B cell (primary cell): Measurements from ENCODE around the gene FRMD4A. TPM values are rescaled to one million over a fixed set of nuclear protein-coding genes. Genes with fewer than 3 reads are reported as not detected.

ENCODE experiments used
- ATAC-seq: fragments of 200-7000 bp; cut with Tn5 transposase; one replicate; pipeline ENCODE4 v1.10.0; 2021; ENCODE audit warnings: low read depth, mild to moderate bottlenecking, moderate number of reproducible peaks, moderate library complexity
- CTCF ChIA-PET: fragments of 350-600 bp; sonication (Branson Sonifier 250); formaldehyde crosslinking; loops from one replicate; lab custom pipeline; 2021; ENCODE audit warnings: antibody characterized with exemption, inconsistent platforms; lab: Charles Lee
- POLR2A ChIA-PET: fragments of 350-600 bp; sonication (Branson Sonifier 250); formaldehyde crosslinking; loops from one replicate; lab custom pipeline; 2021; ENCODE audit warnings: antibody characterized with exemption; lab: Charles Lee
- DNase-seq: peaks from one replicate; pipeline ENCODE4 v3.0.0; 2013
- H2AFZ ChIP-seq: 2 replicates; pipeline ENCODE4 v1.6.1; 2012; ENCODE audit warnings: mild to moderate bottlenecking, low read depth, low read length; ENCODE audit not compliant: insufficient read depth, poor library complexity, severe bottlenecking
- H3K27ac ChIP-seq, 2 donors: 1 replicate in 1 of 2; 2 replicates in 1 of 2; pipeline ENCODE4 v1.5.1; 2012 to 2013; ENCODE audit warnings: low read length in 2 of 2, mild to moderate bottlenecking in 2 of 2, moderate library complexity in 1 of 2
- H3K27me3 ChIP-seq, 4 experiments: fragments of 200-600 bp in 1 of 4; sonication (generic) in 1 of 4; replicated peaks in 1 of 4; 1 replicate in 2 of 4; 2 replicates in 2 of 4; pipeline versions ENCODE4 v1.6.1 to v1.7.0; 2013 to 2016; ENCODE audit warnings: low read length in 3 of 4, mild to moderate bottlenecking in 2 of 4, mixed read lengths in 1 of 4, moderate library complexity in 1 of 4; ENCODE audit not compliant: insufficient read depth in 4 of 4, control insufficient read depth in 3 of 4; ENCODE audit errors: control extremely low read depth in 1 of 4
- H3K36me3 ChIP-seq, 2 experiments: replicated peaks in 1 of 2; 1 replicate in 1 of 2; 2 replicates in 1 of 2; pipeline versions ENCODE4 v1.6.1 to v1.7.1; 2013; ENCODE audit warnings: low read length in 1 of 2; ENCODE audit not compliant: insufficient read depth in 2 of 2, control insufficient read depth in 1 of 2; ENCODE audit errors: control extremely low read depth in 1 of 2, extremely low read depth in 1 of 2
- H3K4me1 ChIP-seq, 2 donors: fragments of 200-600 bp in 1 of 2; sonication (generic) in 1 of 2; 1 replicate in 1 of 2; 2 replicates in 1 of 2; pipeline versions ENCODE4 v1.5.1 to v1.6.1; 2013 to 2017; ENCODE audit warnings: low read length in 2 of 2; ENCODE audit not compliant: control insufficient read depth in 2 of 2, insufficient read depth in 2 of 2
- H3K4me2 ChIP-seq: replicated peaks from 2 replicates; pipeline ENCODE3; 2012; ENCODE audit warnings: mild to moderate bottlenecking, low read depth, low read length; ENCODE audit not compliant: poor library complexity, severe bottlenecking
- H3K4me3 ChIP-seq, 5 experiments: fragments of 200-600 bp in 1 of 5; sonication (generic) in 1 of 5; 1 replicate in 3 of 5; 2 replicates in 2 of 5; pipeline versions ENCODE4 v1.5.1 to v1.7.0; 2011 to 2016; ENCODE audit warnings: low read length in 4 of 5, mild to moderate bottlenecking in 4 of 5, low read depth in 2 of 5, control low read depth in 1 of 5, moderate library complexity in 1 of 5; ENCODE audit not compliant: insufficient read depth in 1 of 5; ENCODE audit errors: control extremely low read depth in 1 of 5, extremely low read depth in 1 of 5
- H3K79me2 ChIP-seq: fragments of 200-600 bp; sonication (generic); one replicate; pipeline ENCODE4 v1.6.0; 2016; ENCODE audit warnings: low read length; ENCODE audit not compliant: control insufficient read depth, insufficient read depth
- H3K9ac ChIP-seq: fragments of 200-600 bp; sonication (generic); 2 replicates; pipeline ENCODE4 v1.6.1; 2017; ENCODE audit warnings: mild to moderate bottlenecking, low read length, moderate library complexity
- H3K9me3 ChIP-seq, 3 donors: one replicate each; pipeline versions ENCODE4 v1.6.1 to v1.7.1; 2013; ENCODE audit warnings: low read length in 2 of 3; ENCODE audit not compliant: control insufficient read depth in 2 of 3, insufficient read depth in 1 of 3; ENCODE audit errors: control extremely low read depth in 1 of 3
- H4K20me1 ChIP-seq: 2 replicates; pipeline ENCODE4 v1.6.0; 2012; ENCODE audit warnings: mild to moderate bottlenecking, low read length; ENCODE audit not compliant: insufficient read depth, control insufficient read depth, poor library complexity, severe bottlenecking
- H3K27ac Mint-ChIP-seq: one replicate; pipeline ENCODE4 v1.8.0; 2021; ENCODE audit warnings: mixed read lengths
- H3K27me3 Mint-ChIP-seq: one replicate; pipeline ENCODE4 v1.8.0; 2021; ENCODE audit warnings: mixed read lengths
- H3K4me1 Mint-ChIP-seq: one replicate; pipeline ENCODE4 v1.8.0; 2021; ENCODE audit warnings: mixed read lengths
- H3K4me3 Mint-ChIP-seq: one replicate; pipeline ENCODE4 v1.8.0; 2021; ENCODE audit warnings: mixed read lengths
- H3K9me3 Mint-ChIP-seq: one replicate; pipeline ENCODE4 v1.8.0; 2022; ENCODE audit warnings: mixed read lengths; ENCODE audit not compliant: insufficient read depth
- CTCF ChIP-seq: fragments of 200-600 bp; IDR thresholded peaks from one replicate; pipeline ENCODE4 v1.8.0; 2022; ENCODE audit warnings: antibody characterized with exemption, mild to moderate bottlenecking
- EZH2 ChIP-seq: IDR thresholded peaks from 2 replicates; pipeline ENCODE4 v1.6.1; 2012; ENCODE audit warnings: borderline replicate concordance, low read depth, mild to moderate bottlenecking, moderate library complexity, low read length; ENCODE audit not compliant: insufficient read depth, poor library complexity, severe bottlenecking
- WGBS: methylation state at CpG from one replicate; pipeline ENCODE4 v1.1.5; 2013; ENCODE audit warnings: missing lambda C conversion rate; ENCODE audit not compliant: insufficient coverage; 5-methylcytosine and 5-hydroxymethylcytosine counted together
- intact Hi-C: fragments of 100-400 bp; cut with micrococcal nuclease; formaldehyde crosslinking; loops from one replicate; pipeline ENCODE4 v1.10.0; 2022
- polyA plus RNA-seq: library from polyadenylated mRNA; depleted of rRNA; stranded (reverse); fragments of >200 nt; gene quantifications from 2 replicates; pipeline ENCODE4 v1.2.3, GENCODE V29; 2012
- total RNA-seq, 2 donors: library from RNA; stranded (reverse); fragments of 120-200 nt in 1 of 2; gene quantifications; 1 replicate in 1 of 2; 2 replicates in 1 of 2; pipeline versions ENCODE4 v1.2.3 to v1.2.4, GENCODE V29; 2013 to 2022

The FRMD4A gene
- total and polyA plus RNA-seq, 2 donors (not counting 1 experiment from before 2014, with no cell fraction given), result 0.76 to 3.4 TPM

DNA sequence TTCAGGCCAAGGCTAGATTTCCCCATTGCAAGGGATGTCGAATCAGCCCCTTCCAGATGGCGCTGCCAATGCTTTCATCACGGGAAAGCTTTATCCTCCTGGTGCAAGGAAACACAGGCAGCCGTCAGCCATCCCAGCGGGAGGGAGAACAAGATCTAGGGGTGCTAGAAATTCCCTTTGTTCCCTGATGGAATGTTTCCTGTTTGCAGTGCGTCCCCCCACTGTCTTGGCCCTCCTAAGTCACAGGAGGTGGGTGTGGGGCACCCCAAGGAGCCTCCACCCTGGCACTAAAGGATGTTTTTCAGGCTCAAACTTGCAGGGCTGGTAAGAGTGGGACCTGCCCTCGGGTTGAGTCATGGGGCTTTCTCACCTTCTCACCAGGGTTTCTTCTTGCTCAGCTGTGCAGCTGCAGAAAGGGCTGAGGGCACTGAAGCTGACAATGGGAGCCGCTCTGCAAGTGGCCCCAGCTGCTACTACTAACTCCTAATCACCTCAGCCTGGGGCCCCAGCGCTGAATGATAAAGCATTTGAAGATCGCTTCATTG is 640.4 kb downstream of the FRMD4A start:
- H3K27me3 Mint-ChIP-seq, result no peaks in the 10 kb centered on the region
- no peak overlapping the region for H2AFZ ChIP-seq

GRCh38 chr10:13686331-13686752 is 644.4 kb downstream of the FRMD4A start:
- no peaks in the 10 kb centered on the region for H3K79me2 ChIP-seq
- TF ChIP-seq CTCF (no peak), EZH2 (no peak)
- no peaks in the 10 kb centered on the region for H3K36me3 ChIP-seq
- Mint-ChIP-seq H3K4me1 (no peaks in the 10 kb centered on the region), H3K27me3 (peaks cover 4% of the 10 kb centered on the region), H3K9me3 (no peaks in the 10 kb centered on the region), H3K27ac (no peak overlapping the region), H3K4me3 (no peak overlapping the region)
- H3K9ac ChIP-seq, result no peak overlapping the region
- ATAC-seq (no peak), DNase-seq (no peak)
- H4K20me1 ChIP-seq, result no peaks in the 10 kb centered on the region
- intact Hi-C loops, result no loop called here
- POLR2A ChIA-PET, result no interaction called here
- WGBS, result 73% methylated on average over 3 of the region's 5 CpGs
- no peaks in the 10 kb centered on the region for H3K4me1 ChIP-seq
- H3K27ac ChIP-seq, result no peak overlapping the region
- no peak overlapping the region for H3K4me3 ChIP-seq
- CTCF ChIA-PET, result no interaction called here
- H3K9me3 ChIP-seq, result no peaks in the 10 kb centered on the region
- no peaks in the 10 kb centered on the region for H3K27me3 ChIP-seq
- no peak overlapping the region for H2AFZ ChIP-seq
- no peak overlapping the region for H3K4me2 ChIP-seq

More for the DNA sequence above, 640.4 kb downstream of the FRMD4A start:
- CTCF ChIA-PET, result no interaction called here
- H4K20me1 ChIP-seq, result no peaks in the 10 kb centered on the region
- Mint-ChIP-seq H3K27ac (no peak overlapping the region), H3K4me1 (no peaks in the 10 kb centered on the region), H3K4me3 (no peak overlapping the region), H3K9me3 (no peaks in the 10 kb centered on the region)
- DNase-seq (no peak), ATAC-seq (no peak)
- 70% methylated on average over 7 of the region's 10 CpGs for WGBS
- intact Hi-C loops, result no loop called here
- H3K4me3 ChIP-seq, result no peak overlapping the region
- no peak overlapping the region for H3K27ac ChIP-seq
- H3K27me3 ChIP-seq, result no peaks in the 10 kb centered on the region
- H3K4me1 ChIP-seq, result no peaks in the 10 kb centered on the region
- no peak overlapping the region for H3K9ac ChIP-seq
- POLR2A ChIA-PET, result no interaction called here
- TF ChIP-seq EZH2 (no peak), CTCF (no peak)
- H3K9me3 ChIP-seq, result no peaks in the 10 kb centered on the region
- H3K79me2 ChIP-seq, result no peaks in the 10 kb centered on the region
- H3K4me2 ChIP-seq, result no peak overlapping the region
- H3K36me3 ChIP-seq, result no peaks in the 10 kb centered on the region
